DMS53 treated with DMSO at 0.1 percent for 48 hours (cell line): ENCODE results near the gene DEAF1.
"Not testable (repeated sequence)": the region's sequence is repeated elsewhere in the genome, so short reads cannot be mapped to it uniquely, and the experiment has no call there.

Experiments used
- DNase-seq: peaks from one replicate; lab custom pipeline; 2025; ENCODE audit not compliant: unreplicated experiment; lab: John Stamatoyannopoulos, UW

Gene DEAF1

GRCh38 chr11:647672-648158, 47.3 kb downstream of the DEAF1 start:
- DNase-seq, result not testable (repeated sequence)

GRCh38 chr11:646214-646613, 48.8 kb downstream of the DEAF1 start:
- DNase-seq, result no peak

- no peak for DNase-seq
These were observed 49.5 kb downstream of the DEAF1 start for GRCh38 chr11:645536-645935.

GRCh38 chr11:643849-644738, 50.9 kb downstream of the DEAF1 start:
- no peak for DNase-seq

GRCh38 chr11:643366-643765, 51.7 kb downstream of the DEAF1 start:
- no peak for DNase-seq

GRCh38 chr11:641806-642370, 53.1 kb downstream of the DEAF1 start:
- no peak for DNase-seq

GRCh38 chr11:640021-640706, 54.9 kb downstream of the DEAF1 start:
- no peak for DNase-seq

- no peak for DNase-seq
These were observed 55.6 kb downstream of the DEAF1 start for GRCh38 chr11:639332-639955.

- no peak for DNase-seq
These were observed 56.2 kb downstream of the DEAF1 start for GRCh38 chr11:638631-639331.

- DNase-seq, result no peak
These were observed 57.2 kb downstream of the DEAF1 start for GRCh38 chr11:637593-638521.

- no peak for DNase-seq
These were observed 57.8 kb downstream of the DEAF1 start for GRCh38 chr11:637333-637592.

GRCh38 chr11:636511-637332, 58.3 kb downstream of the DEAF1 start, which contains the start of gene DRD4:
DRD4 (plus strand) TSS chr11:637269; CDS start chr11:637305, 36 bp downstream.
- DNase-seq, result no peak

- no peak for DNase-seq
These were observed 59.0 kb downstream of the DEAF1 start for GRCh38 chr11:635945-636510.

GRCh38 chr11:630871-631270, 64.2 kb downstream of the DEAF1 start:
- peak; percentile 33 for DNase-seq

- no peak for DNase-seq
These were observed 65.8 kb downstream of the DEAF1 start for GRCh38 chr11:629237-629583.

- no peak for DNase-seq
These were observed 67.0 kb downstream of the DEAF1 start for GRCh38 chr11:628056-628455.

- DNase-seq, result no peak
These were observed 67.8 kb downstream of the DEAF1 start for GRCh38 chr11:627308-627576.

- no peak for DNase-seq
These were observed 68.3 kb downstream of the DEAF1 start, which contains the start of gene SCT for GRCh38 chr11:626475-627307. SCT (minus strand) TSS chr11:627181; CDS start chr11:627143, 38 bp downstream.
